Stimulated activated CD4-positive, alpha-beta T cell treated with anti-CD3 and anti-CD28 coated beads, Interleukin-1b, Interleukin-23, amount 100 ng/mL, for 1 hour (primary cell): ENCODE results near the gene CRTC3.
"Not testable (repeated sequence)": the region's sequence is repeated elsewhere in the genome, so short reads cannot be mapped to it uniquely, and the experiment has no call there.

Source experiments
- DNase-seq, 2 donors: peaks; one replicate each; pipeline ENCODE4 v3.0.0-alpha.2; 2020; ENCODE audit warnings: low read depth in 2 of 2

CRTC3 gene

DNA sequence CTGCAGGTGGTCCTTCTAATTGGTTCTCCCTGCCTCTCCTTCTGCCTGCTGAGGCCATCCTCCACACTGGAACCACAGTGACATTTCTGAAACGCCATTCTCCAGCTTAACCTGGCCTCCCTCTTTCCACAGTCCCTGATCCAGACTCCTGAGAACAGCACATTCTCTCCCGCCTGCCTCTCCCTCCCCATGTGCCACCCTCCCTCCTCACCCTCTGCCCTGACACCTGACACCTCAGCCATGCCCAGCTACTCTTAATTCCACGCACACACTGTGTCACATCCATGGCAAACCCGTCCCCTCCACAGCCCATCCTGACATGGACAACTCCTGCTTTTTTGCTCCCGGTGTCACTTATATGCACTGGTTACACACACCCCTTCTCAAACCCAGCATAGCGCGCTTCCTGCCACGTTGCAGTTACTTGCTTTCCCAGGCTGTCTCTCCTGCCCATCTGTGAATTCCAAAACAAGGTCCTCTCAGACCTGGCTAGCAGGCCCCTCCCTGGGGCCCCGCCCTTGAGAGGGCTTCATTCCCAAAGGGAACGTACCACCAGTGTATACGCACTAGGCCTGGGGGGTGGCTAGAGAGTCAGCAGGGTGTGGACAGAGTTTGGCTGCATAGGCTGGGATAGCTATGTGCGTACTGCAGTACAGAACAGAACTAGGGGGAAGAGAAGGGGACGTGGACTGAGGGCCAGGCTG is 94.7 kb downstream of the CRTC3 start:
- no peak for DNase-seq

DNA sequence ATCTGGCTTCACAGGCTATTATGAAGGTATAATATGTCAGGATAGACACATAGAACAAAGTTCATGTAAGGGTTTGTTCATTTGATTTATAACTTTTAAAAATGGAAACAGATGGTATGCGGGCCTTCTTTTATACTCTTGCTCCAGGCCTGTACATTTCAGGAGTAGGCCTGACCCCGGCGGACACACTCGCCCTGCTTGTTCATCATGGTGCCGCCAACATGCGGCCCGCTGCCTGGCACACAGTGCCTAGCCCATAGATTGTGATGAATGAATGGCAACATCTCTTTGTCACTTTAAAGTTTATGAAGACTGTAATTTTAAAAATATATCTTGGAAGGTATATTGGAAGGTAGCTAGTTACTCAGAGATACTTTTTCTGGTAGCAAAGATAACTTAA is 95.3 kb downstream of the CRTC3 start:
- DNase-seq = no peak

DNA sequence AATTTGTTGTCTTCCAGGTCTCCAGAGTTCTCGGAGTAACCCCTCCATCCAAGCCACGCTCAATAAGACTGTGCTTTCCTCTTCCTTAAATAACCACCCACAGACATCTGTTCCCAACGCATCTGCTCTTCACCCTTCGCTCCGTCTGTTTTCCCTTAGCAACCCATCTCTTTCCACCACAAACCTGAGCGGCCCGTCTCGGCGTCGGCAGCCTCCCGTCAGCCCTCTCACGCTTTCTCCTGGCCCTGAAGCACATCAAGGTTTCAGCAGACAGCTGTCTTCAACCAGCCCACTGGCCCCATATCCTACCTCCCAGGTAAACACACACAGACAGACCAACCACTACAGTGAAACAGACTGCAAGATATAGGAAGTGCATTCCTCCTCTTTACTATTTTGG is 99.5 kb downstream of the CRTC3 start:
- no peak for DNase-seq

DNA sequence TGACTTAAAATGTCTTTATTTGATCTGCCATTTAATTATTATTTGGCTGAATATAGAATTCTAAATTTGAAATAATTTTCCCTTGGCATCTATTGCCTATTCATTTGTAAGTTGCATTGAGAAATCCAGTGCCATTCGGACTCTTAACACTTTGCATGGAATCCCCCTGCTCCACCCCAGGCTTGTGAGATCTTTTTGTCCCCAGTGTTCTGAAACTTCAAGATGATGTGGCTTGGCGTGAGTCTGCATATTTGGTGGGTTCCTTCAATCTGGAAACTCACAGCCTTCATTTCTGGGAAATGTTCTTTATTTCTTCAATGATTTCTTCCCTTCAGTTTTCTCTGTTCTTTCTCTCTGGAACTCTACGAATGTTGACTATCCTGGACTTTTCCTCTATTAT is 103.6 kb downstream of the CRTC3 start:
- DNase-seq = no peak

DNA sequence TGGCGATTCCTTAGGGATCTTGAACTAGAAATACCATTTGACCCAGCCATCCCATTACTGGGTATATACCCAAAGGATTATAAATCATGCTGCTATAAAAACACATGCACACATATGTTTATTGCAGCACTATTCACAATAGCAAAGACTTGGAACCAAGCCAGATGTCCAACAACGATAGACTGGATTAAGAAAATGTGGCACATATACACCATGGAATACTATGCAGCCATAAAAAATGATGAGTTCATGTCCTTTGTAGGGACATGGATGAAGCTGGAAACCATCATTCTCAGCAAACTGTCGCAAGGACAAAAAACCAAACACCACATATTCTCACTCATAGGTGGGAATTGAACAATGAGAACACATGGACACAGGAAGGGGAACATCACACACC is 107.3 kb downstream of the CRTC3 start:
- not testable (repeated sequence) for DNase-seq

DNA sequence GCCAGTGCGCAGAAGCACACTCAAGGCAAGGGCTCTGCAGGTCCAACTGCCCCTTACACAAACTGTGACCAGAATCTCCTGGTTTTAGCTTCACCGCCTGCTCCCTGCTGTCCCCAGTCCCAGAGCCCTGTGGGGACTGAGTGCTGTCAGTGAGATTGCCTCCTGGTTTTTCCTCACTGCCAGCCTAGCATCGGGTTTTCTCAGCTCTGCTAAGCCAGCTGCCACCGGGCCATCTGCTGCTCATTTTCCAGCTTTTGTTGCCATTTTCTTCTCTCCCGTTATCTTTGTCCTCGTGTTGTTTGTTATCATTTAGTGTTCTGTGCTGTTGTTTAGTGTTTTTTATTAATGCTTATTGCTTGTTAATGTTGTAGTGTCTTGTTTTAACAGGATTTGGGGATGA is 108.0 kb downstream of the CRTC3 start:
- no peak for DNase-seq

DNA sequence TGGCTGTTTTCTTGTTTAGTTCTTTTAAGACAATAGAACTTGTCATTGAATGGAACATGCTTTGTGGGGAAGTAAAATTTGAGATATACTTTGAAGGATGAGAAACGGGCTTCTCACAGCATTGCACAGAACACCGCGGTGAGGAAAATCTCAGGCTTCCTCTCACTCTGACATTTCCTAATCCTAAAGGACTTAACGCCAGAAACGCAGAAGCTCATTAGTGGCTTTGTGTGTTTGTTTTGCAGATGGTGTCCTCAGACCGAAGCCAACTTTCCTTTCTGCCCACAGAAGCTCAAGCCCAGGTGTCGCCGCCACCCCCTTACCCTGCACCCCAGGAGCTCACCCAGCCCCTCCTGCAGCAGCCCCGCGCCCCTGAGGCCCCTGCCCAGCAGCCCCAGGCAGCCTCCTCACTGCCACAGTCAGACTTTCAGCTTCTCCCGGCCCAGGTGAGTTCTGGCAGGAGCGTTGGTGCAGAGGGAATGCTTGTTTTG is 108.5 kb downstream of the CRTC3 start:
- DNase-seq = no peak

DNA sequence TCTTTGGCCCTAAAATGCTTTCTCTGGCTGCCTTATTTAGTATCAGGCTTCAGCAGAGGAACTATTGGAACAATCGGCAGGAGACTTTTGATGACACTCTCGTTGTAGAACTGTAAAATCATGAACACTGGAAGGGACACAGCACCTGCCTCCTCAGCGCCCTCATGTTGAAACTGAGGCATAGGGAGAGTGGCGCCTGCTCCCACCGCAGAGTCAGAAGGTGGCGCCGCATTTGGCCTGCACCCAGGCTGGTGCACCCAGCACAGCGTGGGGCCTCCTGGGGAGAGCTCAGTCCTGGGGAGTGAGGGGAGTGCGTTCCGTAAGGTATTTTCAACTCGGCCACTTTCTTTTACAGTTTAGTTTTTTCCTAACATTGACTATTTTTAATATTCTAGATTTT is 109.2 kb downstream of the CRTC3 start:
- DNase-seq = no peak

DNA sequence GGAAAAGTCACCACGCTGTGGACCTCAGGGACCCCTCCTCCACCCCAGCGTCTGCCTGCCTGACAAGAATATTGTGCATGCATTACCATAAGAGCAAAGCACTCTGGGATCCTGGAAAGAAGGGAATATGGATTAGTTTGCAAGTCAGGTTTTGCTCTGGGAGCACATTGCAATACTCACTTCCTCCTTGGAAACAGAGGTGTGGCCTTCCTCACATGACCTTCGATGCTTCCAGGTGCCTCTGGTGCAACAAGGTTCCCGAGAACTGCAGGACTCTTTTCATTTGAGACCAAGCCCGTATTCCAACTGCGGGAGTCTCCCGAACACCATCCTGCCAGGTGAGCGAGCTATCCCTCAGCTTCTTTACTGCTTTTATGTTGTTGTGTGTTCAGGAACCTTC is 111.1 kb downstream of the CRTC3 start:
- DNase-seq = no peak

DNA sequence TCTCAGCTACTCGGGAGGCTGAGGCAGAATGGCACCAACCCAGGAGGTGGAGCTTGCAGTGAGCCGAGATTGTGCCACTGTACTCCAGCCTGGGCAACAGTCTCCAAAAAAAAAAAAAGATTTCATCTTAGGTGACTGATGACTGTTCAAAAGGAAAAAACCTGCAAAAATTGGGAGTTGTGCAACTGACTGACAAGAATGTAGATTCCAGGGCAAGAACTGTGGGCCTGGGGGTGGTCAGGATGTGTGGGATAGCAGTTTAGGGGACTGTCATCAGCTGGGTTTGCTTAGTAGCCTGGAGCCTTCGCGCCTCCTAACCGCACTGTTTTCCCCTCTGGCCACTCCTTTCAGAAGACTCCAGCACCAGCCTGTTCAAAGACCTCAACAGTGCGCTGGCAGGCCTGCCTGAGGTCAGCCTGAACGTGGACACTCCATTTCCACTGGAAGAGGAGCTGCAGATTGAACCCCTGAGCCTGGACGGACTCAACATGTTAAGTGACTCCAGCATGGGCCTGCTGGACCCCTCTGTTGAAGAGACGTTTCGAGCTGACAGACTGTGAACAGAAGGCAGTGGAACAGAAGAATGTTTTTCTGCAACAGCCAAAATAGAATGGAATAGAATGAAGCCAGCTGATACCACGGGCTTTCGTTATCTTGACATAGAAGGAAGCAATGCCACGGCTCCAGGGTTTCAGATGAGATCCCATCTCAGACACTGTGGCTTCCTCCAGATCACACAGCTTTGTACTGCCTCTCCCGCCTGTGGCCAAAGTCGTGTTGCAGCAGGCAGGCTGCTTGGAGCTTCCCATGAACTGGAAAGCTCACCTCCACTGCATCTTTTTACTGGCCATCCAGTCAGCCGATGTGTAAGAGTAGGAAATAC is 112.1 kb downstream of the CRTC3 start:
- no peak for DNase-seq

DNA sequence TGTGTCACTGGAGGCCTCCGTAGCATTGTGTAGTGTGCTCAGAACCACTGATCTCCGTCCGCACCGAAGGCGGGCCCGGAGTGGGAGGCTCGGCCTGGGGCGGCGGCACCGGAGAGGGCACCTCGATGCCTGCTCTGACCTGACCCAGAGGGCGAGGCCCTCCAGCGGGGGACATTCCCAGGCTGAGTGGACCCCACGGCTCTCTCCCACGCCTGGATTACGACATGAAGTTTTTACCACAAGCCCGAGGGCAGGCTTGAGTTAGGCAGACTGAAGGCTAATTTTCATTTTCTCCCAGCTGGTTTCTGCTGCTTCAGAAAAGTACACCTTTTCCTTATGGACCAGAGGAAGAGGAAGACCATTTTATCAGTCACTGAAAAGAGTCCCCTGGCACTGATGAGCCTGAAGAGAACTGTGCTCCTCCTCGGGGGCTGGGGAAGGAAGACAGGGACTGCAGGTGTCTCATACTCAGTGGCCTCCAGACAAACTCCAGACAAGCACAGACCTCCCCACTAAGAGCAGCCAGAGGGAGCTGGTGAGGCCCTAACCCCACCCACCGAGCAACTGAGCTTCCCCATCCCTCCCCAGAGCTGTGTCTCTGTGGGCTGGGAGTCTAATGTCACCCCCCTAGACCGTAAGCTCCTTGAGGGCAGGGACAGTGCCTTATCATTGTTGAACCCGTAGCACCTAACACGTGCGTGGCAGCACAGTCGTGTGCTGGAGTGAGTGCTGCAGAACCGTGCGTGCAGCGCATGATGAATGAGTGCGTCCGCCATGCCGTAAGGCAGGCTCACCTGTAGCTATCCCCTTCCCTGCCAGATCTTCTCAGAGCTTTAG is 113.0 kb downstream of the CRTC3 start:
- DNase-seq = no peak

DNA sequence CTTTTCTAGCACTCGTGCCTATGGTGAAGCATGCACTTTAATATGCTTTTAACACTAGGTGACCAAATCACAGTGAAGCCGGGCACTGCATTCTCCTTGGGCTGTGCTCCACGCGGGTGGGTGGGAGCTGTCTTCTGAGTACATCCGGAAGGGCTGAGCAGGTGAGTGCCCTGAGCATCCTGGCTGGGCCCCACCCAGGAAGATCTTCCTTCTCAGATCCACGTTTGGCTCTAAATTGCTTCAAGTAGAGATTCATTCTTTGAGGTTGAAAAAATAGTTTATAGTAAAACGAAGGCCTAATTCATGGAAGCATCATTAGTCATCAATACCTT is 113.5 kb downstream of the CRTC3 start:
- DNase-seq = no peak

DNA sequence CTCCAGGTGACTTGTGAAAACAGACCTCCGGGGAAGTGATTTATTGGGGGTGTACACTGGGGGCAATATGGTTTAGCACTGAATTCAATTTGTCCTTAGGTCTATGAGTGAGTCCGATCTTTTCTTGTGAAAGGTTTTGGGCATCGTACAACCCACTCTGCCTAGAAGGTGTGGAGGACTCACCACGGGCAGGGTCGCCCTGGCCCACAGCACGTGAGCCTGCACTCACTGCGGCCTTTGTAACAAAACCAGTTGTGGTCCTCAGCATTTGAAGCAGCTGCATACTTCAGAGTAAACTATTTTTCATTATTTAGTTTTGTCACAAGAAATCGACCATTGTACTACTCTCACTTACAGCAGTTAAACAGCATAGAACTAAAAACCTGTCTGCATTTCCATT is 114.8 kb downstream of the CRTC3 start:
- DNase-seq = no peak

DNA sequence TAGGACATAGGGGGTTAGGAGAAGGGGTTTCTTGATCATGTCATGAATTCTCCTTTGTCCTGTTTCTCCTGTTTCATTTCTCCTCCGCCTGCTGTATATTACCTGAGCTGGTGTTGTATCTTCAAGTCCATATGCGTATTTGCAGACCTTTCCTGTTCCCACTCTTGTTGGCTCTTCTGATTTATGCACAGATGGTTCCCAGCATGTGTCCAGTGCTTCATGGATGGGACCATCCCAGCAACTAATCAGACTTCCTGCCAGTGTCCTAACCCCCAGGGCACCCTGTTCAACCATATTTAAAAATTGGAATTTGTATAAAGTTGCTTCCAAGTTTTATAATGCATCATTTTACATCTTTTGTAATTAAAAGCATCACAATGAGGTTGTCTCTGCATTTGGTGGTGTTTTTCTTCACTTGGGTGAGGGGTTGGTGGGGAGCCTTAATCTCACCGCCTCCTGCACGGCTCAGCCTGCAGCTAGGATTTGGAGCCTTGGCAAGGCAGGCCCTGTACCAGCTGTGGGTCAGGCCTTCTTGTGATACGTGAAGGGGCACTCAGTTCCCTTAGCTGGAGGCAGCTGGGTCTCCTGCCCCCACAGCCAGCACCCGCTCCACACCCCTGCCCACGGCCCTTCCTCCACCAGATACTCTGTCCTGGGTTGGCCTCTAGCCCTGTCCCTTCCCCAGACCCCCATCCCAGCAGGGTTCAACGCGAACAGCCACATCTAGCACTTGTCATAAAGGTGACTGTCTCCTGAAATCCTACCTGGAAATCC is 115.4 kb downstream of the CRTC3 start:
- DNase-seq = no peak

DNA sequence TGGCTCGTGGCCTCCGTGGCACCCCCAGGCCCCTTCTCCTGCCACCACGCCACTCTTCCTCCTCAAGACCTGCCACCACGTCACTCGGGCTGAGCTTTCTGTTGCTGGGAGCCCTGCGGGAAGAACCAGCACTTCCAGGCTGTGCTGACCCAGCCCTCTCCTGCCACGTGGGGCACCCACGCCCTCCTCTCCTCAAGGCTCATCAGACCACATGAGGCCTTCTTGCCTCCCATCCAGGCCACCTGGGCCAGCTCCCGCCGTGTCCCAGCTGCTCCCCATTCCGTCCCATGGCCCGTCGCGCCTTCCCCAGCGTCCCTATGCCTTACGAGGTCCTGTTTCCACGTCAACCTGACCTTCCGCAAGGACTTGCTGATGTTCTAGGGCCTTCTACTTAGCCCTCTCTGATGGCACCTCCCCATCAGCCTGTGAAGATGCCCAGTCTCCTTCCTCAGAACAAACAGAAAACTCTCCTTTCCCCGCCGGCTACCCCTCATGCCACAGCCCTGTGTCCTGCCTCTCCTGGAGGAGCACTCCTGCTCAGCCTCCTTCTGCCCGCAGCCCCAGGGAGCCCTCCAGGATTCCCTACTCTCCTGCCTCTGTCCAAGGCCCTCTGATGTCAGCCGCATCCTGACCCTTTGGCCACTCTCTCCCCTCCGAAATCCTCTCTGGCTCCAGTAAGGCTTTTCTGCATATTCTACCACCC is 116.3 kb downstream of the CRTC3 start:
- DNase-seq = no peak

DNA sequence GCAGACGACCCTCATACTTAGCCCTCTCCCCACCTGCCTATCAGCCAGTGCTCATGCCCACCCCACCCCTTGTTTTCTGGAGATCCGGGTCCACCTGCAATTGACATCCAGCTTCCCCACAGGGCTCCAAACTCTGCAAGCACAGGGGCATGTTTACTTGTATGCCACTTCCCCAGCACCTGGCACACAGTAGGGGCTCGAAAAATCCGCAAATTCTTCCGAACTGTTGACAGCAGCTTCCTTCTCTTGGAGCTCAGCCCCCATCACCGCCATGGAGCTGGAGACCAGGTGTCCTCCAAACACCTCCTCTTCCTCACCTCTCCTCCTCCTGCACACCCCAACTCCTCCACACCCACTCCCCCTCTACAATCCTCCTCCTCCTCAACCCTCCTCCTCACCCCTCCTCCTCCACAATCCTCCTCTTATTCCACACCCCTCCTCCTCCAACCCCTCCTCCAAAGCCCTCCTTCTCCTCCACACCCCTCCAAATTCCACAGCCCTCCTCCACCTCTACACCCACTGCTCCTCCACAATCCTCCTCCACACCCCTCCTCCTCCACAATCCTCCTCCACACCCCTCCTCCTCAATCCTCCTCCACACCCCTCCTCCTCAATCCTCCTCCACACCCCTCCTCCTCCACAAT is 117.1 kb downstream of the CRTC3 start:
- no peak for DNase-seq

DNA sequence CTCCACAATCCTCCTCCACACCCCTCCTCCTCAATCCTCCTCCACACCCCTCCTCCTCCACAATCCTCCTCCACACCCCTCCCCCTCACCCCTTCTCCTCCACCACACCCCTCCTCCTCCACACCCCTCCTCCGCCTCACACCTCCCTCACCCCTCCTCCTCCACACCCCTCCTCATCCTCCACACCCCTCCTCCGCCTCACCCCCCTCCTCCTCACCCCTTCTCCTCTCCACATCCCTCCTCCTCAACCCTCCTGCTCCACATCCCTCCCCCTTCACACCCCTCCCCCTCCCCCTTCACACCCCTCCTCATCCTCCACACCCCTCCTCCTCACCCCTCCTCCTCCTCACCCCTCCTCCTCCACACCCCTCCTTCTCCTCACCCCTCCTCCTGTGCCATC is 117.6 kb downstream of the CRTC3 start:
- DNase-seq = no peak

DNA sequence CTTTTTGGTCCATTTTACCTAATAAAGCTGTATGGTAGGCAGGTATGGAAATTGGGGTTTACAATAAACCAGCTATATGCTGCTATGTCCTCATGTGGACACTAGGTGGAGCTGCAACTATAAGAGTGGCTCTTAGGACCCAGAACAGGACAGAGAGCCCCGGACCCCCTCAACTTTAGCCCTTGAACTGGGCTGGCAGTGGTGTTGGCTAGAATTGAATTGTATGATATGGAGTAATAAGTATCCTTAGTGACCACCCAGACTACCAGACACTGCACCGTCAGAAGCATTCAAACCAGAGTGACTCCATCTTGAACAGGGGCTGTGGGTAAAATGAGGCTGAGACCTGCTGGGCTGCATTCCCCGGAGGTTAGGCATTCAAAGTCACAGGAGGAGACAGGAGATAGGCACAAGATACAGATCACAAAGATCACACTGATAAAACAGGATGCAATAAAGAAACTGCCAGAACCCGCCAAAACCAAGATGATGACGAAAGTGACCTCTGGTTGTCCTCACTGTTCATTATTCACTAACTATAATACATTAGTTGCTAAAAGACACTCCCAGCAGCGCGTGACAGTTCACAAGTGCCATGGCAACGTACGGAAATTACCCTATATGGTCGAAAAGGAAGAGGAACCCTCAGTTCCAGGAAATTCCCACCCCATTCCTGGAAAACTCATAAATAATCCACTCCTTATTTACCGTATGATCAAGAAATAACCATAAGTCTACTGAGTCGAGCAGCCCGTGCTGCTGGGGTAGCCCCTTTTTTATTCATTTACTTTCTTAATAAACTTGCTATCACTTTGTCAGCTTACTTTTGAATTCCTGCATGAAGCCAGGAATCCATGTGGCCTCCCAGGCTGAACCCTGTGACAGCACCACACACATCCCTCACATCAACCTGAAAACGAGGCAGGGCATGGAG is 118.7 kb downstream of the CRTC3 start:
- DNase-seq = no peak
